Measurements from ENCODE around the gene SPRR1A.

Gene SPRR1A

DNA sequence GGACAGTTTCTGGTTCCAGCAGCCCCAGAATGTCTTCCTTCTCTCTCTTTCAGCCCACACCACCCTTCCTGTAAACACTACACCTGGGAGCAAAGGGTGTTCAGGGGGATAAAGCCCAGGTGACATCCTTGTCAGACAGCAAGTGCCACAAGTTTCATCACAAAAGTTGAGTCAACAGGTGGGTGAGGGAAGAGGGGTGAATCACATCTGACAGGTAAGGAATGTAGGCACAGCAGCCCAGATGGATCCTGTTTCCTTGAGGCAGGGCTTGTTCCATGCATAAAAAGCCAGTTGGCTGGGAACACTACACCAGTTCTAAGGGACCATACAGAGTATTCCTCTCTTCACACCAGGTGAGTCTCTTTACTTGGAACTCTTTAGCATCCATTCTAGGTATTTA, 47.0 kb downstream of the SPRR1A start, which contains the start of gene SPRR1B:
Gene SPRR1B, plus strand, starts transcription at position 309 of the 400 bp plus-strand sequence. CDS start 1,143 bp downstream, outside the sequence.
- DNase-seq (ENCODE audit: low read depth), result no peak

DNA sequence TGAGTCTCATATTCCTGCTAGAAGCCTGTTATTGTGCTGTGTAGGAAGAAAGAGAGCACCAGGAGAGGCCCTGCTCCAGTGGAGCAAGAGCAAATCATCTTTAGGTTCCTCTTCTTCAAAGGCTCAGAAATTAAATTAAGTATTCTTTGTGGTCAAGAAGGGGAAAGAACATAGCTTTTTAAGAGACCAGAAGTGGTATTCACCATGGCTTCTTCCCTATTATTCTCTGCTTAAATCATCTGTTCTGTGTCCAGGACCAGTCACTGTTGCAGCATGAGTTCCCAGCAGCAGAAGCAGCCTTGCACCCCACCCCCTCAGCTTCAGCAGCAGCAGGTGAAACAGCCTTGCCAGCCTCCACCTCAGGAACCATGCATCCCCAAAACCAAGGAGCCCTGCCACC, 48.2 kb downstream of the SPRR1A start:
- DNase-seq (ENCODE audit: low read depth), result no peak

DNA sequence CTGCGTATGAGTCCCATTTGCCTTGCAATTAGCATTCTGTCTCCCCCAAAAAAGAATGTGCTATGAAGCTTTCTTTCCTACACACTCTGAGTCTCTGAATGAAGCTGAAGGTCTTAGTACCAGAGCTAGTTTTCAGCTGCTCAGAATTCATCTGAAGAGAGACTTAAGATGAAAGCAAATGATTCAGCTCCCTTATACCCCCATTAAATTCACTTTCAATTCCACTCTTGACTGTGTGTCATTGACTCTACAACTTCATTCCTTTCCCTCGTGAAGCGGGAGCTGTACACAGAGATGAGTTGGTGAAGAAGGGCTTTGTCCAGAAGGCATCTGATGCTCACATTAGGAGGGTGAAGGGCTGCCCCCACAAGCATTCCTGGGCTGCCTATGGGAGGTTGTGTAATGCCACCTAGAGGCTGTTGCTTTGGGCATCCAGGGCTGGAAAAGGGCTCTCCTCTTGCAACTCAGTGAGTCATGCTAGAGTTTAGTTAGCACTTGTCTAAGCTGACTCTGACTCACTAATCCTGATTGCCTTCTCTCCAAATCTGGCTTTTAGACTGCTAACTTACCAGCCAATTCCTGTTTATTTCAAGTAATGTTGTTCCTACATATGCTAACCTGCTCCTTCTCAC, 48.9 kb downstream of the SPRR1A start:
- no peak for DNase-seq (ENCODE audit: low read depth)

- no peak for DNase-seq (ENCODE audit: low read depth)
Measured at GRCh38 chr1:153035211-153035610, 51.3 kb downstream of the SPRR1A start.
